ENCODE measurements around the gene RASA1. TPM values are rescaled to one million over a fixed set of nuclear protein-coding genes. Genes with fewer than 3 reads are reported as not detected.

RASA1 gene
- total RNA-seq, 2 donors from 2014 or later = 50.9 to 63.0 TPM

GRCh38 chr5:87403899-87404298 lies 136.2 kb downstream of the RASA1 start:
- no peak for DNase-seq
- TF ChIP-seq CTCF (conservative IDR thresholded peaks at IDR 0.05) = no peak
- Histone ChIP-seq H3K36me3 (ENCODE audit: control insufficient read depth, insufficient read depth, low read length) (peaks cover 99% of the 10 kb centered on the region), H3K9me3 (ENCODE audit: control insufficient read depth, low read length) (peaks cover 12% of the 10 kb centered on the region), H3K27ac (ENCODE audit: low read depth, low read length) (no peak overlapping the region), H3K4me3 (ENCODE audit: low read length) (no peak overlapping the region), H3K9ac (ENCODE audit: extremely low read depth, low read length, poor library complexity, severe bottlenecking) (no peak overlapping the region), H3K27me3 (ENCODE audit: control insufficient read depth, insufficient read depth, low read length, poor library complexity, severe bottlenecking) (no peaks in the 10 kb centered on the region), H3K4me1 (ENCODE audit: control insufficient read depth, insufficient read depth, low read length) (no peaks in the 10 kb centered on the region)
- Mint-ChIP-seq H3K27me3 (ENCODE audit: insufficient read depth) (no peaks in the 10 kb centered on the region), H3K27ac (no peak overlapping the region), H3K36me3 (ENCODE audit: low read depth) (peaks cover 70% of the 10 kb centered on the region), H3K4me1 (no peaks in the 10 kb centered on the region), H3K9me3 (peaks cover 6% of the 10 kb centered on the region), H3K4me3 (no peak overlapping the region)
- 94% methylated on average over 2 of the region's 3 CpGs; no CpG with 5 or more reads in 1 of the 2 experiments for WGBS, 2 experiments (ENCODE audit: insufficient coverage in 1 of 2, insufficient read length in 1 of 2)

- Histone ChIP-seq H3K36me3 (ENCODE audit: control insufficient read depth, insufficient read depth, low read length) (peaks cover 99% of the 10 kb centered on the region), H3K4me3 (ENCODE audit: low read length) (no peak overlapping the region), H3K27me3 (ENCODE audit: control insufficient read depth, insufficient read depth, low read length, poor library complexity, severe bottlenecking) (no peaks in the 10 kb centered on the region), H3K9ac (ENCODE audit: extremely low read depth, low read length, poor library complexity, severe bottlenecking) (no peak overlapping the region), H3K27ac (ENCODE audit: low read depth, low read length) (no peak overlapping the region), H3K9me3 (ENCODE audit: control insufficient read depth, low read length) (peaks cover 12% of the 10 kb centered on the region), H3K4me1 (ENCODE audit: control insufficient read depth, insufficient read depth, low read length) (no peaks in the 10 kb centered on the region)
- H3K27ac Mint-ChIP-seq = no peak overlapping the region
- TF ChIP-seq CTCF (conservative IDR thresholded peaks at IDR 0.05) = no peak
- H3K4me3 Mint-ChIP-seq = no peak overlapping the region
- 79 to 97% methylated on average over 2 of the region's 2 CpGs for WGBS, 2 experiments (ENCODE audit: insufficient coverage in 1 of 2, insufficient read length in 1 of 2)
- no peaks in the 10 kb centered on the region for H3K4me1 Mint-ChIP-seq
- H3K36me3 Mint-ChIP-seq (ENCODE audit: low read depth) = peaks cover 69% of the 10 kb centered on the region
- H3K9me3 Mint-ChIP-seq = peaks cover 6% of the 10 kb centered on the region
- no peak for DNase-seq
- no peaks in the 10 kb centered on the region for H3K27me3 Mint-ChIP-seq (ENCODE audit: insufficient read depth)
Observed at GRCh38 chr5:87404359-87404758, 136.7 kb downstream of the RASA1 start.

GRCh38 chr5:87405472-87406155 lies 137.9 kb downstream of the RASA1 start:
- Histone ChIP-seq H3K27me3 (ENCODE audit: control insufficient read depth, insufficient read depth, low read length, poor library complexity, severe bottlenecking) (no peaks in the 10 kb centered on the region), H3K9me3 (ENCODE audit: control insufficient read depth, low read length) (peaks cover 11% of the 10 kb centered on the region), H3K27ac (ENCODE audit: low read depth, low read length) (no peak overlapping the region), H3K4me1 (ENCODE audit: control insufficient read depth, insufficient read depth, low read length) (no peaks in the 10 kb centered on the region), H3K9ac (ENCODE audit: extremely low read depth, low read length, poor library complexity, severe bottlenecking) (no peak overlapping the region), H3K4me3 (ENCODE audit: low read length) (no peak overlapping the region), H3K36me3 (ENCODE audit: control insufficient read depth, insufficient read depth, low read length) (peaks cover 96% of the 10 kb centered on the region)
- 91 to 100% methylated on average over 1 to 2 of the region's 2 CpGs for WGBS, 2 experiments (ENCODE audit: insufficient coverage in 1 of 2, insufficient read length in 1 of 2)
- TF ChIP-seq CTCF (conservative IDR thresholded peaks at IDR 0.05) = no peak
- H3K9me3 Mint-ChIP-seq = peaks cover 6% of the 10 kb centered on the region
- peaks cover 65% of the 10 kb centered on the region for H3K36me3 Mint-ChIP-seq (ENCODE audit: low read depth)
- no peaks in the 10 kb centered on the region for H3K27me3 Mint-ChIP-seq (ENCODE audit: insufficient read depth)
- H3K4me1 Mint-ChIP-seq = no peaks in the 10 kb centered on the region
- no peak overlapping the region for H3K27ac Mint-ChIP-seq
- DNase-seq = no peak
- H3K4me3 Mint-ChIP-seq = no peak overlapping the region
